Lower leg skin (tissue), 4 donors: Measurements from ENCODE around the gene PDLIM3. TPM values are rescaled to one million over a fixed set of nuclear protein-coding genes. Genes with fewer than 3 reads are reported as not detected.
"Not testable (repeated sequence)": the region's sequence is repeated elsewhere in the genome, so short reads cannot be mapped to it uniquely, and the experiment has no call there.

Experiments
- DNase-seq, 2 donors: peaks; one replicate each; pipeline ENCODE4 v3.0.0-alpha.2; 2019; ENCODE audit warnings: low spot score in 2 of 2
- H3K4me3 ChIP-seq: fragments of 200-600 bp; sonication (generic); 2 replicates; pipeline ENCODE4 v1.5.1; 2017; ENCODE audit warnings: mild to moderate bottlenecking, low read depth; ENCODE audit not compliant: poor library complexity, severe bottlenecking
- POLR2A ChIP-seq, 2 donors: fragments of 450-650 bp; IDR thresholded peaks; one replicate each; pipeline ENCODE4 v1.6.1; 2016 to 2017; ENCODE audit warnings: antibody characterized with exemption in 2 of 2, mild to moderate bottlenecking in 1 of 2, moderate library complexity in 1 of 2
- WGBS, 2 donors: methylation state at CpG; one replicate each; pipeline ENCODE4 v1.1.5; 2018; 5-methylcytosine and 5-hydroxymethylcytosine counted together
- intact Hi-C: fragments of 100-400 bp; cut with DNase I; formaldehyde crosslinking; loops from one replicate; pipeline ENCODE4 v1.15.0; 2023; ENCODE audit warnings: low total_unique reads
- total RNA-seq, 4 donors: library from RNA; depleted of rRNA; stranded (reverse); fragments of >200 nt; gene quantifications; one replicate each; pipeline ENCODE4 v1.1.0, GENCODE V29; 2016
- TF ChIP-seq, protein P1 (sequence below), 3 donors: fragments of 450-650 bp; IDR thresholded peaks; one replicate each; pipeline ENCODE4 v1.5.1; 2016; ENCODE audit warnings: antibody characterized with exemption in 3 of 3, mild to moderate bottlenecking in 3 of 3, moderate library complexity in 2 of 3

The PDLIM3 gene
- total RNA-seq, 4 donors from 2014 or later = 10.7 to 25.2 (median 21.2) TPM

DNA sequence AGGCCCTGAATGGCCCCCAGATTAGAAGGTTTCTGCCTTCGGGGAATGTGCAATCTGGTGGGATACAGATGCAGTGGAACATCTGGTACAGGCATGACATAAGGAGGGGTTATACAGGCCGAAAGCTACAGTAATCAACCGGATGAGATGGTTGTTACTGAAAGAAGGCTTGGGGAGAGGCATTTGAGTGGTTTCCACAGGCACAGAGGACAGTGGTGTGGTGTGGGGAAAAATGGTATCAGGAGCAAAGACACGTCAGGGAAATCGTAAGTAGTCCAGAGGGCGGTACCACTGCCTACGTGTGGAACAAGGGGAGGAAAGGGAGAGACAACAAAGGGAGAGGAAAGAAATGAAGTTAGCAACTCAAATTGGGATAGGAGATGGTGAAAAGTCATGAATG is 3.0 kb downstream of the PDLIM3 start:
- 78 to 82% methylated on average over 7 of the region's 7 CpGs for WGBS, 2 donors
- DNase-seq = no peak
- TF ChIP-seq, protein P1, sequence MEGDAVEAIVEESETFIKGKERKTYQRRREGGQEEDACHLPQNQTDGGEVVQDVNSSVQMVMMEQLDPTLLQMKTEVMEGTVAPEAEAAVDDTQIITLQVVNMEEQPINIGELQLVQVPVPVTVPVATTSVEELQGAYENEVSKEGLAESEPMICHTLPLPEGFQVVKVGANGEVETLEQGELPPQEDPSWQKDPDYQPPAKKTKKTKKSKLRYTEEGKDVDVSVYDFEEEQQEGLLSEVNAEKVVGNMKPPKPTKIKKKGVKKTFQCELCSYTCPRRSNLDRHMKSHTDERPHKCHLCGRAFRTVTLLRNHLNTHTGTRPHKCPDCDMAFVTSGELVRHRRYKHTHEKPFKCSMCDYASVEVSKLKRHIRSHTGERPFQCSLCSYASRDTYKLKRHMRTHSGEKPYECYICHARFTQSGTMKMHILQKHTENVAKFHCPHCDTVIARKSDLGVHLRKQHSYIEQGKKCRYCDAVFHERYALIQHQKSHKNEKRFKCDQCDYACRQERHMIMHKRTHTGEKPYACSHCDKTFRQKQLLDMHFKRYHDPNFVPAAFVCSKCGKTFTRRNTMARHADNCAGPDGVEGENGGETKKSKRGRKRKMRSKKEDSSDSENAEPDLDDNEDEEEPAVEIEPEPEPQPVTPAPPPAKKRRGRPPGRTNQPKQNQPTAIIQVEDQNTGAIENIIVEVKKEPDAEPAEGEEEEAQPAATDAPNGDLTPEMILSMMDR (IDR thresholded peaks at IDR 0.05) = no peak
- no peak for TF ChIP-seq POLR2A (IDR thresholded peaks at IDR 0.05)
- H3K4me3 ChIP-seq = no peak overlapping the region
- intact Hi-C loops = no loop called here

- 86 to 91% methylated on average over 11 of the region's 11 CpGs for WGBS, 2 donors
- intact Hi-C loops, H3K4me3 ChIP-seq, DNase-seq: not testable (repeated sequence)
Measured at GRCh38 chr4:185531654-185532053, 3.7 kb downstream of the PDLIM3 start.

DNA sequence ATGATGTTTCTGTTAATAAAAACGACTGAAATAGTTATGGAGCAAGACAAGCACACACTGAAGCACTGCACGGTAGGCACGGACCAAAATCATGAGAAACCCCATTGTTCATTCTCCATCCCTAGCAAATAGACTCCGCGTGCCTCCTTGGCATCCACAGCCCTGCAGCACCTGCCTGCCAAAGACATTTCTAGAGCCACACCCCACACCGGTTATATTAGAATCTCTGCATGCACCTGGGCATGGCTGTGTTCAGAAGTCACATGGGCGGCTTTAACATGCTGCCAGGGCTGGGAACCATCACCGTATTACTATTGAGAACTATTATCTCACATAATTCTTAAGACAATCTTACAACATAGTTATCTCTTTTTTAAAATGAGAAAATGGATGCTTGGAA is 5.9 kb downstream of the PDLIM3 start:
- intact Hi-C loops = no loop called here
- 34 to 53% methylated on average over 8 of the region's 8 CpGs for WGBS, 2 donors
- no peak for TF ChIP-seq POLR2A (IDR thresholded peaks at IDR 0.05)
- TF ChIP-seq, protein P1 (IDR thresholded peaks at IDR 0.05) = no peak
- peak in 1 of 2 donors; percentile 38 for DNase-seq
- H3K4me3 ChIP-seq = no peak overlapping the region

DNA sequence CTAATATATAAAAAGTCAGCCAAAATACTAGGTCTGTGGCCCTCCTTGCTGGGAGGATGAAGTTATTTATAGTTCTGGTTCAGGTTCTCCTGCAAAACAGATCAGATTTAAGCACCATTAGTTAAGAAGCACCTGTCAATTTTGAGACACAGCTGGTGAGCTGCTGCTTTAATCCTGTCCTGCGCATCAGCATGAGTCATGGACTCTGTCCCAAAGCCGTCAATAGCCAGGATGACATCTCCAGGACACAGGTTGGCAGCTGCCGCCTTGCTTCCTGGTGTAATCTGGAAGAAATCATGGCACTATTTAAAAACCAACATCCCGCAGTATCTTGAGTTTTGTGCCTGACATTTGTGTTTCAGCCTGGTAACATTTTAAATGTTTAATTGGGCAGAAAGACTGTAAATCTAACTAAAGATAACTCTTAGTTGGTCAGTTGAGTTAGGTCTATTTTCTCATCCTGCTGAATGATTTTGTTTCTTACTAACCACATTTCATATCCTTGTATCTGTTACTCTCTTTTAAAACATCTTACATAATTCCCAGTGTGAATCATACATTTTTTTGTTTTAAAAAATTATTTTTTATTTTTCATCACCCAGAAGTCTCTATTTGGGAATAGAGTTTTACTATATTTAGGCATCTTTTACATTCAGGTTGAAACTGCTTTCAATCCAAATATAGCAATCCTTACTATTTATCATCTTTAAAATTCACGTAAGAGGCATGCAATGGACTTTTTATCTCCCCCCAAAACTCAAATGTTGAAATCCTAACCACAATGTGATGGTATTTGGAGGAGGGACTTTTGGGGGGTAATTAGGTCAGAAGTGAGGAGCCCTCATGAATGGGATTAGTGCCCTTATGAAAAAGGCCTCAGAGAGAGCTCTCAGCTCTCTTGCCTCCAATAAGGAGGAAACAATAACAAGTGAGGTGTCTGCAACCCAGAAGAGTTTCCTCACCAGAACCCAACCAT is 10.1 kb downstream of the PDLIM3 start:
- TF ChIP-seq, protein P1 (IDR thresholded peaks at IDR 0.05) = no peak
- TF ChIP-seq POLR2A (IDR thresholded peaks at IDR 0.05) = no peak
- intact Hi-C loops = no loop called here
- 77 to 83% methylated on average over 5 of the region's 5 CpGs for WGBS, 2 donors
- no peak overlapping the region for H3K4me3 ChIP-seq
- DNase-seq = no peak

DNA sequence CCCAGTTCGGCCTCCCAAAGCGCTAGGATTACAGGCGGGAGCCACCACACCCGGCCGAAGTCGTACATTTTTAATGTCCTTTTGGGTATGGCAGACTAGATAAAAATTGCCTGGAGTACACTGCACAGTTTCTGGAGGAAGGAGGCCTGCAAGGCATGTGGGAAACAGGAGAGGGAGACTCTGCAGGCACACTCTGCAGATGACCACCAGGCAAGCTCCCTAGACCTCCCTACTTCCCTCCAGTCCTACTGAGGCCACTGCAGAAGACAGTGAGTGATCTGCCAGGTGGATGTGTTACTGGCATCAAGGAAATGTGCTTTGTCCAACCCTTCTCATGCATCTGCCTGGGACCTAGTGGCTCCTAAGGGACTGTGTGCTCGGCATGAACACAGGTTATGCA is 11.4 kb downstream of the PDLIM3 start:
- intact Hi-C loops = no loop called here
- no peak overlapping the region for H3K4me3 ChIP-seq
- no peak for DNase-seq
- 80 to 91% methylated on average over 7 of the region's 7 CpGs for WGBS, 2 donors
- no peak for TF ChIP-seq POLR2A (IDR thresholded peaks at IDR 0.05)
- TF ChIP-seq, protein P1 (IDR thresholded peaks at IDR 0.05) = no peak

DNA sequence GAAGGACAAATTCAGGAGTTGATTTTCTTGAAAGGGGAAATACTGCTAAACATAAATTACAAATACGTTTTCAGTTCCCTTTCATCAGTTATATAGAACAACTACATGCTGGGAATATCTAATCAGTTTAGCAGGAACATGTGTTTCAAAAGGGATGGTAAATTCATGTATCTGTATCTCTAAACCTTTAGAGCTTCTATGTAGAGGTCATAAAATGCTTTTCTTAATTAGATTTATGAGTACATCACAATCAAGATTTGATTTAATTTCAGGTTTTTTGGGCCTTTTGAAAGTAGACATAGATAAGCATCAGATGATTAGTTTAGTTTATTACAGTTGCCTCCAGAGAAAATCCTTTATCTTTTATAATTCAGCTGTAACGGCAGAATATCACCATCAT is 12.9 kb downstream of the PDLIM3 start:
- no peak for DNase-seq
- no peak overlapping the region for H3K4me3 ChIP-seq
- intact Hi-C loops = no loop called here
- no peak for TF ChIP-seq POLR2A (IDR thresholded peaks at IDR 0.05)
- TF ChIP-seq, protein P1 (IDR thresholded peaks at IDR 0.05) = no peak
- WGBS, 2 donors = 50% methylated on average over 2 of the region's 2 CpGs; no CpG with 5 or more reads in 1 of the 2 donors
